ENCODE results near the gene TSPEAR. TPM values are rescaled to one million over a fixed set of nuclear protein-coding genes. Genes with fewer than 3 reads are reported as not detected.

The TSPEAR gene
- total and polyA plus RNA-seq, 9 of the 15 experiments (the other 6 are each of a cell fraction or from before 2014, with no cell fraction given), result not detected

DNA sequence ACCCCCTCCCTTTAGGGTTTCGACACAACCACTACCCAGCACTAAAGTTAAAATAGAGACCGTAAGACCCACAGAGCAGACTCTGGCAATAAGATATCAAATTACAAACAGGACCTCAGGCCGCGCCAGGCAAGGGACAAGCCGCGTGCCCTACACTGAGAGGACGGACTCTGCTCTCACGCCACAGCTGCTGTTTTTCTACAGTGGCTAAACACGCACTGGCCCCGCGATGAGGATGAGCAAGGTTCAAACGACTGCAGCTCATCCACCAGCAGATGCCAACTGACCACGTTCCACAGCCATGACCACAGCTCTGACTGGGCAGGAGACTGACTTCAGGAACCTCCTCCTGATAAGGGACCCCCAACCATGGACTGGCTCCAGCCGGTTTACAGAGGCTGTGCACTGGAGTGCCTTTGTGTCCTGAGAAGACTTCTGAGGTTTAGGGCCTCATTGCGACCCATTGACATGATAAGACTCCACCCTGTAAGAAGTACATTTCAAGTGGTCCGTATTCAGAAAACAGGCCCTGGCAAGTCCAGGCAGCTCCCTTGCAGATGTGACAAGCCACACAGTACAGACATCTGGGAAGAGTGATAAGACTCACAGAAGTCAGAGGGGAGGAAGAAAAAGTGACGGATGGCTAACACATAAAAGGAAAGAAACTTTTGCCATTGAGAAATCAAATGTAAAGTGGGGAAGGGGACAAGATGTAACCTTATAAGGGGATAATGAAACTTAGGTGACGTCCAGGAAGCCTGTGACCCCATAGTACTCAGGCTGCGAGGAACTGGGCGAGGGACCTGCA lies 117.6 kb downstream of the TSPEAR start (continued):
- TF ChIP-seq, protein P1, sequence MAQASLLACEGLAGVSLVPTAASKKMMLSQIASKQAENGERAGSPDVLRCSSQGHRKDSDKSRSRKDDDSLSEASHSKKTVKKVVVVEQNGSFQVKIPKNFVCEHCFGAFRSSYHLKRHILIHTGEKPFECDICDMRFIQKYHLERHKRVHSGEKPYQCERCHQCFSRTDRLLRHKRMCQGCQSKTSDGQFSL (CRISPR knock-in tag; IDR thresholded peaks at IDR 0.05), result no peak
- TF ChIP-seq, protein P1 (tag; IDR thresholded peaks at IDR 0.05), result no peak
- TF ChIP-seq HNRNPLL (IDR thresholded peaks at IDR 0.05; ENCODE audit: low read depth, low read length, poor library complexity, severe bottlenecking) (no peak), ZNF561 (CRISPR knock-in tag; conservative IDR thresholded peaks at IDR 0.05) (no peak), SREBF2 (CRISPR knock-in tag; IDR thresholded peaks at IDR 0.05) (no peak), HDAC1 (IDR thresholded peaks at IDR 0.05) (peak in 1 of 2 experiments; percentile 58; a peak in 1 of 4 replicates), PCBP1 (IDR thresholded peaks at IDR 0.05; ENCODE audit: low read depth, low read length, poor library complexity, severe bottlenecking) (no peak), GTF2E2 (tag; IDR thresholded peaks at IDR 0.05) (no peak; the same call in 1 of the 2 replicates), CC2D1A (IDR thresholded peaks at IDR 0.05) (no peak; the same call in 1 of the 2 replicates), NFYB (IDR thresholded peaks at IDR 0.05; ENCODE audit: extremely low read depth, insufficient read length) (no peak), ZFP1 (CRISPR knock-in tag; IDR thresholded peaks at IDR 0.05) (0 out of 2 replicates have a peak, but pooled peaks have one; percentile 7), ZC3H4 (CRISPR knock-in tag; IDR thresholded peaks at IDR 0.05; ENCODE audit: borderline replicate concordance) (no peak), YY1 (IDR thresholded peaks at IDR 0.05; ENCODE audit: borderline replicate concordance in 1 of 3, control insufficient read depth in 1 of 3, extremely low read depth in 1 of 3, insufficient read depth in 3 of 3, insufficient read length in 1 of 3, insufficient replicate concordance in 2 of 3, low read depth in 1 of 3, low read length in 2 of 3) (no peak), ZNF324 (CRISPR knock-in tag; IDR thresholded peaks at IDR 0.05) (no peak), SETDB1 (IDR thresholded peaks at IDR 0.05; ENCODE audit: low read length) (no peak), NFRKB (IDR thresholded peaks at IDR 0.05; ENCODE audit: low read depth) (peak; percentile 63; the same call in 1 of the 2 replicates), SRSF1 (IDR thresholded peaks at IDR 0.05; ENCODE audit: low read depth, low read length) (no peak), ASH1L (IDR thresholded peaks at IDR 0.05; ENCODE audit: borderline replicate concordance, low read depth, partially characterized antibody) (no peak), ZBTB7A (IDR thresholded peaks at IDR 0.05; ENCODE audit: borderline replicate concordance, control insufficient read depth, low read depth, low read length) (no peak)
- TF ChIP-seq, protein P2, sequence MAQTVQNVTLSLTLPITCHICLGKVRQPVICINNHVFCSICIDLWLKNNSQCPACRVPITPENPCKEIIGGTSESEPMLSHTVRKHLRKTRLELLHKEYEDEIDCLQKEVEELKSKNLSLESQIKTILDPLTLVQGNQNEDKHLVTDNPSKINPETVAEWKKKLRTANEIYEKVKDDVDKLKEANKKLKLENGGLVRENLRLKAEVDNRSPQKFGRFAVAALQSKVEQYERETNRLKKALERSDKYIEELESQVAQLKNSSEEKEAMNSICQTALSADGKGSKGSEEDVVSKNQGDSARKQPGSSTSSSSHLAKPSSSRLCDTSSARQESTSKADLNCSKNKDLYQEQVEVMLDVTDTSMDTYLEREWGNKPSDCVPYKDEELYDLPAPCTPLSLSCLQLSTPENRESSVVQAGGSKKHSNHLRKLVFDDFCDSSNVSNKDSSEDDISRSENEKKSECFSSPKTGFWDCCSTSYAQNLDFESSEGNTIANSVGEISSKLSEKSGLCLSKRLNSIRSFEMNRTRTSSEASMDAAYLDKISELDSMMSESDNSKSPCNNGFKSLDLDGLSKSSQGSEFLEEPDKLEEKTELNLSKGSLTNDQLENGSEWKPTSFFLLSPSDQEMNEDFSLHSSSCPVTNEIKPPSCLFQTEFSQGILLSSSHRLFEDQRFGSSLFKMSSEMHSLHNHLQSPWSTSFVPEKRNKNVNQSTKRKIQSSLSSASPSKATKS (CRISPR knock-in tag; IDR thresholded peaks at IDR 0.05), result no peak
- TF ChIP-seq, protein P3, sequence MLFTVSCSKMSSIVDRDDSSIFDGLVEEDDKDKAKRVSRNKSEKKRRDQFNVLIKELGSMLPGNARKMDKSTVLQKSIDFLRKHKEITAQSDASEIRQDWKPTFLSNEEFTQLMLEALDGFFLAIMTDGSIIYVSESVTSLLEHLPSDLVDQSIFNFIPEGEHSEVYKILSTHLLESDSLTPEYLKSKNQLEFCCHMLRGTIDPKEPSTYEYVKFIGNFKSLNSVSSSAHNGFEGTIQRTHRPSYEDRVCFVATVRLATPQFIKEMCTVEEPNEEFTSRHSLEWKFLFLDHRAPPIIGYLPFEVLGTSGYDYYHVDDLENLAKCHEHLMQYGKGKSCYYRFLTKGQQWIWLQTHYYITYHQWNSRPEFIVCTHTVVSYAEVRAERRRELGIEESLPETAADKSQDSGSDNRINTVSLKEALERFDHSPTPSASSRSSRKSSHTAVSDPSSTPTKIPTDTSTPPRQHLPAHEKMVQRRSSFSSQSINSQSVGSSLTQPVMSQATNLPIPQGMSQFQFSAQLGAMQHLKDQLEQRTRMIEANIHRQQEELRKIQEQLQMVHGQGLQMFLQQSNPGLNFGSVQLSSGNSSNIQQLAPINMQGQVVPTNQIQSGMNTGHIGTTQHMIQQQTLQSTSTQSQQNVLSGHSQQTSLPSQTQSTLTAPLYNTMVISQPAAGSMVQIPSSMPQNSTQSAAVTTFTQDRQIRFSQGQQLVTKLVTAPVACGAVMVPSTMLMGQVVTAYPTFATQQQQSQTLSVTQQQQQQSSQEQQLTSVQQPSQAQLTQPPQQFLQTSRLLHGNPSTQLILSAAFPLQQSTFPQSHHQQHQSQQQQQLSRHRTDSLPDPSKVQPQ (CRISPR knock-in tag; IDR thresholded peaks at IDR 0.05; ENCODE audit: borderline replicate concordance), result no peak
